ENCODE results near the gene NR1H2.
"Not testable (repeated sequence)": the region's sequence is repeated elsewhere in the genome, so short reads cannot be mapped to it uniquely, and the experiment has no call there.

The NR1H2 gene

DNA sequence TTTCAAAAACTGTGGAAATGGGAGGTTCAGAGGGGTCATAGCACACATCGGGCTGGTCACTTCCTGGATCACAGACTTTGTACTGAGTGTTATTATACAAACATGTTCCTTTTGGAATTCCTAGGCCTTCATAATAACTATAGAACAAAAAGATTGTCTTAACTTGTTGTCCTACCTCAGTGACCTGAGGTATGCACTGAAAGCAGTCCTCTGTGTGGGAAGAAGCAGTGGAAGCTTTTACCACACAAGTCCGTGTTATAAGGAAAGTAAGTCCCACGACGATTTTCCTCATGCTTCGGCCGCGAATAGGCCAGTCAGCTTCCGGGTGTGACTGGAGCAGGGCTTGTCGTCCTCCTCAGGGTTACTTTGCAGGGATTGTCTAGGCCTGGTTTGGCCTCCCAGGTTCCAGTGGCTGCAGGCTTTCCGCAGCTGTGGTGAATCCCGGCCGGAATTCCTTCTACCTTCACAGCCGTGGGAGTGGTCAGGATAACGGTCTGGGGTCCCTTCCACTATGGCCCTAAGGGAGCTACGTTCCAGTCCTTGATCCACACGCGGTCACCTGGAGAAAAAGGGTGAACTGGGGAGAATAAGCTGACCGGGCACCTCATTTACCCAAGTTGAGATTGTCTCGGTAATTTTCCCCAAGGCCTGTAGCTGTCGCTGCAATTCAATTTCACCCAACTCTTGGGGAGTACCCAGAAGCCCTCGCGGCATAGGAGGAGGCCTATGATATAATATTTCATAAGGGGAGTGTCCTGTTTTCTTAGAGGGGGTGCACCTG, 26.8 kb upstream of the NR1H2 start:
- ATAC-seq (ENCODE audit: low read depth) (0 out of 3 replicates have a peak, but pooled peaks have one; percentile 12), DNase-seq (ENCODE audit: low spot score) (no peak)
- Histone ChIP-seq H3K36me3 (ENCODE audit: low read depth) (no peaks in the 10 kb centered on the region), H3K4me1 (ENCODE audit: insufficient read depth, poor library complexity, severe bottlenecking) (no peaks in the 10 kb centered on the region), H3K4me3 (ENCODE audit: severe bottlenecking) (no peak overlapping the region), H3K27me3 (ENCODE audit: insufficient read depth, poor library complexity, severe bottlenecking) (no peaks in the 10 kb centered on the region), H3K9me3 (ENCODE audit: severe bottlenecking) (peaks cover 6% of the 10 kb centered on the region), H3K27ac (ENCODE audit: poor library complexity, severe bottlenecking) (no peak overlapping the region)
- TF ChIP-seq, protein P1, sequence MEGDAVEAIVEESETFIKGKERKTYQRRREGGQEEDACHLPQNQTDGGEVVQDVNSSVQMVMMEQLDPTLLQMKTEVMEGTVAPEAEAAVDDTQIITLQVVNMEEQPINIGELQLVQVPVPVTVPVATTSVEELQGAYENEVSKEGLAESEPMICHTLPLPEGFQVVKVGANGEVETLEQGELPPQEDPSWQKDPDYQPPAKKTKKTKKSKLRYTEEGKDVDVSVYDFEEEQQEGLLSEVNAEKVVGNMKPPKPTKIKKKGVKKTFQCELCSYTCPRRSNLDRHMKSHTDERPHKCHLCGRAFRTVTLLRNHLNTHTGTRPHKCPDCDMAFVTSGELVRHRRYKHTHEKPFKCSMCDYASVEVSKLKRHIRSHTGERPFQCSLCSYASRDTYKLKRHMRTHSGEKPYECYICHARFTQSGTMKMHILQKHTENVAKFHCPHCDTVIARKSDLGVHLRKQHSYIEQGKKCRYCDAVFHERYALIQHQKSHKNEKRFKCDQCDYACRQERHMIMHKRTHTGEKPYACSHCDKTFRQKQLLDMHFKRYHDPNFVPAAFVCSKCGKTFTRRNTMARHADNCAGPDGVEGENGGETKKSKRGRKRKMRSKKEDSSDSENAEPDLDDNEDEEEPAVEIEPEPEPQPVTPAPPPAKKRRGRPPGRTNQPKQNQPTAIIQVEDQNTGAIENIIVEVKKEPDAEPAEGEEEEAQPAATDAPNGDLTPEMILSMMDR (IDR thresholded peaks at IDR 0.05; ENCODE audit: poor library complexity, severe bottlenecking), result peak; percentile 23

DNA sequence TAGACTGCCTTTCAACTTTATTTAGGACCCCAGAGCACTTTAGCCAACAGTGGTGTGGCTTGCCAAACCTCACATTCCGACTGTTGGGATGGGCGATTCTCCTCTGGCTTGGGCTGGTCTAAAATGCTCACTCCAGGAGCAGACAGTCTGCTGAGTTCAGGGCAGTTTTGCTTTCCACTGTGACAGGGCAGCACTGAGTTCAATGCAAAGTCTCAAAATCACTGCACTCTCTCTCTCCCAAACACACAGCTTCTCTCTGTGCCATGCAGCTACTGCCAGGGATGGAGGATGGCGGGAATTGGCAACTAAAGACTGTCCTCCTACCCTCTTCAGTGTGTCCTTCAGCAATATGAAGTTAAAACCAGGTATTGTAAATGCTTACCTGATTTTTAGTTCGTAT, 24.0 kb upstream of the NR1H2 start:
- H3K27me3 ChIP-seq (ENCODE audit: insufficient read depth, poor library complexity, severe bottlenecking), result no peaks in the 10 kb centered on the region
- TF ChIP-seq, protein P1 (IDR thresholded peaks at IDR 0.05; ENCODE audit: poor library complexity, severe bottlenecking), result no peak
- H3K27ac ChIP-seq (ENCODE audit: poor library complexity, severe bottlenecking), result no peak overlapping the region
- no peaks in the 10 kb centered on the region for H3K36me3 ChIP-seq (ENCODE audit: low read depth)
- H3K9me3 ChIP-seq (ENCODE audit: severe bottlenecking), result no peaks in the 10 kb centered on the region
- H3K4me3 ChIP-seq (ENCODE audit: severe bottlenecking), result no peak overlapping the region
- no peaks in the 10 kb centered on the region for H3K4me1 ChIP-seq (ENCODE audit: insufficient read depth, poor library complexity, severe bottlenecking)
- no peak for DNase-seq (ENCODE audit: low spot score)
- no peak for ATAC-seq (ENCODE audit: low read depth)

DNA sequence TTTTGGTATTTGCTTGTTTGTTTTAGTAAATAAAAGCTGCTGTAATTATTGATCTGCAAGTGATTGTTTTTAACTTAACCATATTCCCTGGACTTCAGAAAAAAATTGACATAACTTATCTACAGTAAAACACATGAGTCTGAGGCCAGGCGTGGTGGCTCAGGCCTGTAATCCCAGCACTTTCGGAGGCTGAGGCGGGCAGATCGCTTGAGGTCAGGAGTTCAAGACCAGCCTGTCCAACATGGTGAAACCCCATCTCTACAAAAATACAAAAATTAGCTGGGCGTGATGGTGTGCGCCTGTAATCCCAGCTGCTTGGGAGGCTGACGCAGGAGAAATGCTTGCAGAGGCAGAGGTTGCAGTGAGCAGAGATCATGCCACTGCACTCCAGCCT, 22.8 kb upstream of the NR1H2 start:
- H3K4me1 ChIP-seq (ENCODE audit: insufficient read depth, poor library complexity, severe bottlenecking); H3K27me3 ChIP-seq (ENCODE audit: insufficient read depth, poor library complexity, severe bottlenecking); ATAC-seq (ENCODE audit: low read depth); H3K9me3 ChIP-seq (ENCODE audit: severe bottlenecking); DNase-seq (ENCODE audit: low spot score); H3K27ac ChIP-seq (ENCODE audit: poor library complexity, severe bottlenecking); H3K36me3 ChIP-seq (ENCODE audit: low read depth); H3K4me3 ChIP-seq (ENCODE audit: severe bottlenecking): not testable (repeated sequence)

DNA sequence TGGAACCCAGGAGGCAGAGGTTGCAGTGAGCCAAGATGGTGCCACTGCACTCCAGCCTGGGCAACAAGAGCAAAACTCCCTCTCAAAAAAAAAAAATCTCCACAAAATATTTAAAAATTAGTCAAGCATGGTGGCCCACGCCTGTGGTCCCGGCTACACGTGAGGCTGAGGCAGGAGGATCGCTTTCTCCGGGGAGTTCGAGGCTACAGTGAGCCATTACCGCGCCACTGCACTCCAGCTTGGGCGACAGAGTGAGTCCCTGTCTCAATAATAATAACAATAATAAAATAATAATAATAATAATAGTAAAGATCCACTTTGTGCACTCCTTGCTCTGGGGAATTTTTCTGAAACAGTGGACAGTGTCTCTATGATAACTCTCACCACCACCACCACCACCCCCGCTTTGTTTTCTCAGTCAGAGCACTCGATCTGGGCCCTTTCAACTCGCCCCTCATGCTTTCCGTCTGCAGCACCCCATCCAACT, 19.5 kb upstream of the NR1H2 start:
- Histone ChIP-seq H3K4me3 (ENCODE audit: severe bottlenecking) (no peak overlapping the region), H3K36me3 (ENCODE audit: low read depth) (no peaks in the 10 kb centered on the region), H3K27me3 (ENCODE audit: insufficient read depth, poor library complexity, severe bottlenecking) (no peaks in the 10 kb centered on the region), H3K4me1 (ENCODE audit: insufficient read depth, poor library complexity, severe bottlenecking) (no peaks in the 10 kb centered on the region), H3K9me3 (ENCODE audit: severe bottlenecking) (no peaks in the 10 kb centered on the region), H3K27ac (ENCODE audit: poor library complexity, severe bottlenecking) (no peak overlapping the region)
- ATAC-seq (ENCODE audit: low read depth) (no peak), DNase-seq (ENCODE audit: low spot score) (no peak)
- TF ChIP-seq, protein P1 (IDR thresholded peaks at IDR 0.05; ENCODE audit: poor library complexity, severe bottlenecking), result no peak

DNA sequence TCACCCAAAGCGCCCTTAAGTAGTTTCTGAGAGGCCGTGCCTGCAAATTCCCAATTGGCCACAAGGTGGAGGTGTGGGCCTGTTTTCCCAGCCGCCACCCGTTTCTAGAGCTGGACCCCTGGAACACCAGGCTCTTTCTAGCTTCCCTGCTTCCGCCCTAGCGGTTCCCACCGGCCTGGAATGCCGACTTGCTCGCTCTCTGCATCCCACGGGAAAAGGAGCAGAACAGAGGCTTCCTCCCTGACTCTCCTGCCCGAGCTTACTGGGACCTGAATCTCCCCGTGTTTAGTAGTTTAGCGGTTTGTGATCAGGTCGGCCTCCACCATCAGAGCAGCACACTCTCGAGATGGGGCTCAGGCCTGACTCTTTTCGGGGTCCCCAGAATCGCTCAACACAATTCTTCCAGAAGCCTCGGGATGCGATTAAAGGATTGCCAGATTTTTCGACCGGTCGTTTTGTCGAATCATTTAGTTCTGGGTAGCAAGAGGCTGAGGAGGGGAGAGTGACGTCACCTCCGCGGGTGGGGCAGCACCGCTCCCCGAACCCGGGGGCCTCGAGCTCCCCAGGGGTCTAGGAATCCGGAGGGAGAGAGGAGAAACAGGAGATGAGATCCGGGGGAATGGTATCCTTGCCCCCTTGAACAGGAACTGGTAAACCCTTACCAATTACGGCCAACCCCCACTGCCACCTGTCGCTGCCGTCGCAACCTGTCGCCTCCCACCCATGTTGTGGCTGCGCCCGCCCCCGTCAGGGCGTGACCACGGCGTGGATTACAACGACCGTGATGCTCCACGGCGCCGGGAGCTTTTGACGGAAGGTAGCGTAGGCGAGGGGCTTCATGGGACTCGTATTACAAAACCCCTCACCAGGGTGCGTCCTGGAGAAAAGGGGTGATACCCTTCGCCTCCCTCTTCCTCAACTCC, 18.8 kb upstream of the NR1H2 start:
- ATAC-seq (ENCODE audit: low read depth) (peak; percentile 75), DNase-seq (ENCODE audit: low spot score) (no peak)
- Histone ChIP-seq H3K4me3 (ENCODE audit: severe bottlenecking) (peak overlapping the region; percentile 50), H3K4me1 (ENCODE audit: insufficient read depth, poor library complexity, severe bottlenecking) (no peaks in the 10 kb centered on the region), H3K27ac (ENCODE audit: poor library complexity, severe bottlenecking) (no peak overlapping the region), H3K36me3 (ENCODE audit: low read depth) (no peaks in the 10 kb centered on the region), H3K27me3 (ENCODE audit: insufficient read depth, poor library complexity, severe bottlenecking) (no peaks in the 10 kb centered on the region), H3K9me3 (ENCODE audit: severe bottlenecking) (no peaks in the 10 kb centered on the region)
- TF ChIP-seq, protein P1 (IDR thresholded peaks at IDR 0.05; ENCODE audit: poor library complexity, severe bottlenecking), result peak; percentile 84

All from RWPE2 (cell line).